ENCODE results near the gene ICE1.
"Not testable (repeated sequence)": the region's sequence is repeated elsewhere in the genome, so short reads cannot be mapped to it uniquely, and the experiment has no call there.

Gene ICE1

GRCh38 chr5:5423586-5423985 lies 1.1 kb downstream of the ICE1 start:
- DNase-seq = no peak
- intact Hi-C loops (cut with DNase I) = loop anchor here (5.0 kb wide), 1 partner anchor 546 kb away; no protein-coding TSS in a partner anchor

DNA sequence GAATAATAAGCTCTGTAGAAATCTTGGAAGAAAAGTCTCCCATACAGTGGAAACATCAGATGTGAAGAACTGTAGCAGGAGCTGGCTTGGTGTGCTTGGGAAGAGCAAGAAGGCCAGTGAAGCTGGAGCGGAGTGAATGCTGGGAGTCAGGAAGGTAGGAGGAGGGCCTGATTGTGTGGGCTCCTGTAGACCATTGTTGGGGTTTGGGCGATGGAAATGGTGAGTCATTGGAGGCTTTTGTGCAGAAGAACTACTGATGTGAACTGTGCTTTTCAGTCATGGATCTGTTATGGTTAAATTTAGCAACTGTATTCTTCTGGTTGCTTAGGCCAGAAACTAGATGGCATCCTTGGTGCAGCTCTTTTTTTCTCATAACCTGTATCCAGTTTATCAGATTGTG lies 2.3 kb downstream of the ICE1 start:
- intact Hi-C loops (cut with DNase I) = loop anchor here (5.0 kb wide), 1 partner anchor 547 kb away; no protein-coding TSS in a partner anchor
- no peak for DNase-seq

DNA sequence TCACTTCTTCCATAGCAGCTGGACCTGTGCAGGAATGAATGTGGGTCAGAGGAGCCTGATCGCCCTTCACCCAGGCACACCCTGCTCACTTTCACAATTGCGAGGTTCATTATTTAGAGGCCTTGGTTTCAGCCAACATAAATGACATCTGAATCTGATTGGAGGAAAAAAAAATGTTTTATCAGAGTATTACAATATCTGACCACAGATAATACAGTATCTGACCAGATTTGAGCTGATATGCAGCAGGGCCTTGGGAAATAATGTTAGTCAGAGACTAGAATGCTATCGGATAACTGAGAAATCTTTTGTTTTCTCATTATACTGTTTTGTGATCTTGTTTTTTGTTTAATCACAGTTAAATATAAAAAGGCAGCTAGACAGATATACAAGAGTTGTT lies 7.7 kb downstream of the ICE1 start:
- no peak for DNase-seq
- intact Hi-C loops (cut with DNase I) = no loop called here

GRCh38 chr5:5432020-5432707 lies 9.7 kb downstream of the ICE1 start:
- DNase-seq = no peak
- intact Hi-C loops (cut with DNase I) = no loop called here

GRCh38 chr5:5436203-5436760 lies 13.8 kb downstream of the ICE1 start:
- no peak for DNase-seq
- intact Hi-C loops (cut with DNase I) = no loop called here

GRCh38 chr5:5437227-5438172 lies 15.0 kb downstream of the ICE1 start:
- no peak for DNase-seq
- intact Hi-C loops (cut with DNase I) = no loop called here

GRCh38 chr5:5451863-5452262 lies 29.4 kb downstream of the ICE1 start:
- intact Hi-C loops (cut with DNase I) = no loop called here
- no peak for DNase-seq

DNA sequence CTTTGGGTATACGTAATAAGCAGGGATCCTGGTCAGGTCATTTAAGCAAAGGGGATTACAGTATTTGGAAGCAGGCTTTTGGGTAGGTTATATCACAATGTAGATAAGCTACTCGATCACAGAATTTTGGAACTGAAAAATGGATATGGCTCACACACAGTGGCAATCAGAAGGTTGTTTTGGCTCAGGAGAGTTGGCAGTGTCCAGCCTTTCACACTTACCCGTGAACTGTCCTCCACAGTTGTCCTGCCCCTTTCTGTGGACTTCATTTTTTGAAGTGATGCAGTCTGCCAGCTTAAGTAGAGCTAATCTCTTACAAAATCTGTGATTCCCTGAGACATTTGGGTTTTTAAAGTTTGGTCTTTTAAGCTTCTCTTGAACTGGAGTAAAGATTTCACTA lies 30.7 kb downstream of the ICE1 start:
- DNase-seq = no peak
- intact Hi-C loops (cut with DNase I) = no loop called here

- no peak for DNase-seq
Measured at GRCh38 chr5:5454391-5454790, 31.9 kb downstream of the ICE1 start.

DNA sequence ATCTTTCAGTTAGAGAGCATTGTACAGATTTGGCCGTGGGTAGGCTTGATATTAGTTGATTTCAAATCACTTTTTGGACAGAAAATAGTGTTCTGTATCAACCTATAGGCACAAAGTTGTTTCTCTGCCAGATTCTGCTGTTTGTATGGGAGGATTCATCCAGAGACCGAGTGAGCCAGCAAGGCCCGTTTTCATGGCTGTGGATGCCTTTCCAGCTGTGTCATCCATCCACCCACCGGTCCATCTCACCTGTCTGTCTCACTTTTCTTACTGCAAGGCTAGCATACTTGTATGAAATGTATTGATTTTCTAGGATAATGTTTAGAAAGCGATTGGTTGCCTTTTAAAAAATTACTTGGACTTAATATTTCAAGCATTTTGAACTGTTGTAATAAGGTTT lies 34.4 kb downstream of the ICE1 start:
- DNase-seq = no peak
- intact Hi-C loops (cut with DNase I) = no loop called here

More at GRCh38 chr5:5454391-5454790, 31.9 kb downstream of the ICE1 start:
- intact Hi-C loops (cut with DNase I) = no loop called here

GRCh38 chr5:5460311-5460710 lies 37.8 kb downstream of the ICE1 start:
- intact Hi-C loops (cut with DNase I) = no loop called here
- no peak for DNase-seq

DNA sequence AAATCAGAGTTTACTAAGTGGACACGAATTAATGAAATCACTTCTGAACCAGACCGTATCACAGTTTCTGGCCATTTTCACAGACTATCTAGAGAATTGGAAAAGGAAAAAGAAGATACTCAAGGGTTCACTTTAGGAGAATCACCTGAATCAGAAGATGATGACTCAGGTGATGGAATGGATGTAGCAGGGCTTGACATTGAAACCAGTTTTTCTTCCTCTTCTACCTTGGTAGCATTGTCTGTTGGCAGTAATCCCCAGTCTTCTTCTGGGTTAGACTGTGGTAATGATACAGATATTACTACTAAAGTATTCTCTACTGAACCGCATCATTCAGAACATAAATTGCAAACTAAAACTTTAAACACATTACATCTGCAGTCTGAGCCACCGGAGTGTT lies 38.5 kb downstream of the ICE1 start:
- intact Hi-C loops (cut with DNase I) = no loop called here
- DNase-seq = no peak

DNA sequence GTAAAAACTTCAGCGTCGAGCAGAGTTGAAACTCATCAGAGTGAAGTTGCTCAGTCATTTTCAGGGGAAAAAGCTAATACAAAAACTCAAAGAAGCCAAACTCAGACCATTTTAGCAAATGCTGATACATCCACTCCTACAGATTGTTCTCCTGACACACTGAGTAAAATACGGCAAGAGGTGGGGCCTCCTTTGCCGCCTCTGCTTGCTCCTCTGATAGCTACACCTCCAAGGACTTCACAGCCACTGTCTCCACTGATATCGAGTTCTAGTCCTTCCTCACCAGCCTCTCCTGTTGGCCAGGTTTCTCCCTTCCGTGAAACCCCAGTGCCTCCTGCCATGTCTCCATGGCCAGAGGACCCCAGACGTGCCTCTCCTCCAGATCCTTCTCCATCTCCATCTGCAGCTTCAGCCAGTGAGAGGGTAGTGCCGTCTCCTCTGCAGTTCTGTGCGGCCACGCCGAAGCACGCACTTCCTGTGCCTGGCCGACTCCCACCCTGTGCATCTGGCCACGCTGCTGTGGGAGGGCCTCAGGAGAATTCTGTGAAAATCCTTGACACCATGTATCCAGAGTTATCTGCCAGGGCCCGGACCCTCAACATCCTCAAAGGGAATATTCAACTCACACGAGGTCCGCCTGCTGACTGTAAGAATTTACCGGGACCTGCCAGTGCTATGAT lies 41.7 kb downstream of the ICE1 start:
- intact Hi-C loops (cut with DNase I) = no loop called here
- DNase-seq = peak in 32 of 42 donors; percentile 8 to 83 (median 38)

- intact Hi-C loops (cut with DNase I) = no loop called here
- DNase-seq = no peak
Measured at GRCh38 chr5:5466227-5466626, 43.8 kb downstream of the ICE1 start.

GRCh38 chr5:5467737-5468136 lies 45.3 kb downstream of the ICE1 start:
- intact Hi-C loops (cut with DNase I) = no loop called here
- DNase-seq = no peak

DNA sequence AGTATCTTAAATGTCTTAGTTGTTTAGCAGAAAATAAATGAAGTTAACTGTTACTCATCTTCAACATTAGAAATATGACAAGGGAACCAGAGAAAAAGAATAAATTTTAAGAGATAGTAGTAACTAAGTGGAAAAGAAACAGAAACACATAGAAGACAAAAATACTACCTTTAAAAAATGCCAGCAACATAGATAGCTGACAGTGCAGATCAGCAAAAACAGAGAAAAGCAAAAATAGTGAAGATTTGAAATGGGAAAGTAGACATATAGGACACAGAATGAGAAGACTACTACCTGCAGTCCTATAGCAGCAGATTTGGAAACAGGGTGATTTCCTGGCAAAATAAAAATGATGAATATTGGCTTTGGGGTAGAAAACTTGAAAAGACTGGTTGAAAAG lies 48.5 kb downstream of the ICE1 start:
- no peak for DNase-seq
- intact Hi-C loops (cut with DNase I) = no loop called here

DNA sequence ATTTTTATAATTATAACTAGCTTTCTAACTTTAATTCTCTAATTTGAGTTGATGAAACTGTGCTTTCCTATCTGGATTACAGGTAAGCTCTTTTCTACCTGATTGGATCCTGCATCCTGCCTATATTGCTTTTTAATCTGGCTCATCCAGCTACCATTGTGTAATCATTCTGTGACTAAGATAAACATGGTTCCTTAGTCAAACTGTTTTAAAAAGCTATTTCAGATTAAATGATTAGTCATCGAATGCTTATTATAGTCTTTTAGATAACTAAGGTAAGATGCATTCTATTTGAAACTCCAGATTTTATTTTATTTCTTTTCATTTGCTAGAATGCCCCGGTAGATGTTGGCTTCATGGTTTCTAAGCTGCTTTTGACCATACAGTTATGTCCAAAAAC lies 50.7 kb downstream of the ICE1 start:
- DNase-seq = no peak
- intact Hi-C loops (cut with DNase I) = no loop called here

DNA sequence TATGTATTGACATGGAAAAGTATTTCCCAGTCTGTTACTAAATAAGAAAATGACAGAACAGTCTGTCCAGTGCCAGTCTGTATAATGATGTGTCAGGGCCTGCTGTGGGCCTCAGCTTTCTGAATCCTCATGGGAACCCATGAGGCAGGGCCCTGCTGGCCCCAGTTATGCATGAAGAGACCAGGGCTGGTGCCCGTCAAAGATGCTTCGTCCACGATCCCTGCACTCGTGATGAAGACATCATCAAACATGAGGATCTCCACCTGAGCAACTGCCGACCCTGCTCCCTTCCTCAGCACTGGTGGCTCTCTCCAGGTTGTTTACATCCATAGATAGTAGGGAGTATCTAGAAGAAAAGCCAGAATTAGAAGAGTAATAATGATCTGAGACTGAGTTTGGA lies 52.5 kb downstream of the ICE1 start:
- intact Hi-C loops (cut with DNase I) = no loop called here
- DNase-seq = no peak

- intact Hi-C loops (cut with DNase I) = no loop called here
- DNase-seq = no peak
Measured at GRCh38 chr5:5475975-5476374, 53.5 kb downstream of the ICE1 start.

DNA sequence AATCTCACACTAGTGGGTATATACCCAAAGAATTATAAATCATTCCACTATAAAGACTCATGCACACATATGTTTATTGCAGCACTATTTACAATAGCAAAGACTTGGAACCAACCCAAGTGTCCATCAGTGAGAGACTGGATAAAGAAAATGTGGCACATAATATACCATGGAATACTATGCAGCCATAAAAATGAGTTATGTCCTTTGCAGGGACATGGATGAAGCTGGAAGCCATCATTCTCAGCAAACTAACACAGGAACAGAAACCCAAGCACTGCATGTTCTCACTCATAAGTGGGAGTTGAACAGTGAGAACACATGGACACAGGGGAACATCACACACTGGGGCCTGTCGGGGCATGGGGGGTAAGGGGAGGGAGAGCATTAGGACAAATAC lies 57.1 kb downstream of the ICE1 start:
- intact Hi-C loops (cut with DNase I); DNase-seq: not testable (repeated sequence)
